NCI-H748 (cell line): ENCODE measurements around the gene SUPT4H1.
A peak's percentile ranks its signal among the peaks of the same experiment; 100 is the strongest.

Experiments used
- DNase-seq: peaks from one replicate; lab custom pipeline; 2025; ENCODE audit not compliant: unreplicated experiment; lab: John Stamatoyannopoulos, UW

SUPT4H1 gene

GRCh38 chr17:58307468-58308172, 44.4 kb downstream of the SUPT4H1 start:
- DNase-seq, result no peak

GRCh38 chr17:58306131-58306951, 45.7 kb downstream of the SUPT4H1 start:
- no peak for DNase-seq

- no peak for DNase-seq
Measured at GRCh38 chr17:58305626-58306025, 46.4 kb downstream of the SUPT4H1 start.

GRCh38 chr17:58304750-58305486, 47.1 kb downstream of the SUPT4H1 start:
- DNase-seq, result no peak

DNA sequence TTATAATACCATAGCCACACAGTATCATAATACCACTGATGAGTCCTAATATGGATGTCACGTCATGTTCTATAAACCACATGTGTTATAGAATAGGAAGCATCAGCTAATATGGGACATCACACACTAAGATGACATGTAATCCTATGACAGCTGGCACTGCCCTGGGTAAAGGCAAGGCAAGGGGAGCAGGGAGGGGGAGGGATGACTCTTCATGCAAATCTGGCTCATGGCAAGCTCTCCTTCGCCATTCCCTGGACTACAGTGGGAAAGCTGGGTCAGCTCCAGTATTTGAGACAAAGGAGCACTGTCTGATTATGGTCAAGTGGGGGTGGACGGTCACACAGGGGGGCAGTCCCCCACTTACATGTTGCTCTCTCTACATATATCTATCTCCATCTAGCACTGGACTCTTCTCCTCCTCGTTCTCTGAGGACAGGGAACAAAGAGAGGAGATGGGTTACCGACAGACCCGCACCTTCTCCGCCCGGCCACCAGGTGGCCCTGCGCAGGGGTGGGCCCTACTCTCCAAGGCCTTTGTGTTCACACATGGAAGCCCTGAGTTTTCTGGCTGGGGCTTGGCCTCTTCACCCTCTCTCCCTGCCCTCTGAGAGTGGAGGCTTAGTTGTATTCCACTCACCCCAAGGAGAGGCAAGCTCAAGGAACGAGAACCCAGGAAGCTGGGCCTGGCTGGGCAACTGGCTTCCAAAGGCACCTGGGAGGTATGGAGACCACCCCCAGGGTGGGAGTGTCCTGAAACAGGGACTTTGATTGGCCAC, 47.8 kb downstream of the SUPT4H1 start:
- peak; percentile 66 for DNase-seq

GRCh38 chr17:58302919-58303585, 48.9 kb downstream of the SUPT4H1 start:
- DNase-seq, result no peak

- no peak for DNase-seq
Measured at GRCh38 chr17:58302171-58302918, 49.7 kb downstream of the SUPT4H1 start.

DNA sequence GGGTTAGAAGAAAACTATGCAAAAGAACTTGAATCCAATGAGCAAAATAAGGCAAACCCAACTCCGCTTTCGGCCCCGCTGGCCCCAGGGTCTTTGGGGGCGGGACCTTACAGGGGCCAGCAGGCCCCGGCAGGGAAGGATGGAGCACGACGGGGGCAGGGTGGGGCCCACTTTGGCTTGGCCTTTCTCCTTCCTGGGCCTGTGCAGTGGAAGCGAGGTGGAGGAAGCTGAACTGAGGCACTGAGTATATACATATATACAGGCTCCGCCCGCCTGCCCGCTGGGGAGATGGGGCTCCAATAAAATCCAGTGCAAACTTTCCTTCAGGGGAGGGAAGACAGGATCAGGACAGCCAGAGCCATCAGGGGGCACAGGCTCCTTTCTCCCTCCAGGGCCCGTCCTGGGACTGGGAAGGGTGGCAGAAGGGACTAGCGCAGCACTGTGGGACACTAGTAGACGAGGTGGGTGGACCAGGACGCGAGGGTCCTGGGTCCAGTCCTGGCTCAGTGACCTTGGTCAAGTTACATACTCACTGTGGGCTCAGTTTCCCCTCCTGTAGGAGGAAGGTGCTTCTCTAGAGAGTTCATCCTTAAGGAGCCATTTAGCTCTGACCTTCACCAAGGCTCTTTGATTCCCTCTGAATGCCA, 50.4 kb downstream of the SUPT4H1 start:
- no peak for DNase-seq

- no peak for DNase-seq
Measured at GRCh38 chr17:58300336-58300735, 51.7 kb downstream of the SUPT4H1 start.
